GM21447 (cell line): Measurements from ENCODE around the gene NUP210L.
"Not testable (repeated sequence)": the region's sequence is repeated elsewhere in the genome, so short reads cannot be mapped to it uniquely, and the experiment has no call there.

ENCODE experiments used
- ATAC-seq: cut with Tn5 transposase; IDR thresholded peaks from one replicate; pipeline ENCODE4 v1.9.1; 2021; ENCODE audit not compliant: unreplicated experiment

The NUP210L gene

GRCh38 chr1:153995640-153996039 is 159.2 kb downstream of the NUP210L start:
- ATAC-seq, result no peak

GRCh38 chr1:153995202-153995601 is 159.7 kb downstream of the NUP210L start:
- no peak for ATAC-seq

GRCh38 chr1:153991806-153992205 is 163.1 kb downstream of the NUP210L start:
- ATAC-seq, result no peak

- ATAC-seq, result no peak
These were observed 163.7 kb downstream of the NUP210L start for GRCh38 chr1:153991151-153991630.

GRCh38 chr1:153990468-153991150 is 164.3 kb downstream of the NUP210L start, which contains the start of gene RPS27:
RPS27 (plus strand) TSS chr1:153990762; CDS start chr1:153990797, 35 bp downstream.
- ATAC-seq, result no peak

- no peak for ATAC-seq
These were observed 167.3 kb downstream of the NUP210L start for GRCh38 chr1:153987621-153988020.

- ATAC-seq, result no peak
These were observed 168.7 kb downstream of the NUP210L start, which contains the start of gene RAB13 for GRCh38 chr1:153985941-153986761. RAB13 (minus strand) TSS chr1:153986339; CDS start chr1:153986236, 103 bp downstream.

GRCh38 chr1:153985341-153985912 is 169.4 kb downstream of the NUP210L start:
- ATAC-seq, result no peak

- ATAC-seq, result no peak
These were observed 170.6 kb downstream of the NUP210L start for GRCh38 chr1:153984123-153984894.

- ATAC-seq, result not testable (repeated sequence)
These were observed 173.1 kb downstream of the NUP210L start for GRCh38 chr1:153981735-153982134.

- not testable (repeated sequence) for ATAC-seq
These were observed 175.8 kb downstream of the NUP210L start for GRCh38 chr1:153979091-153979490.

GRCh38 chr1:153978274-153978909 is 176.5 kb downstream of the NUP210L start:
- ATAC-seq, result no peak

GRCh38 chr1:153977250-153978240 is 177.3 kb downstream of the NUP210L start, which contains the start of gene JTB:
JTB (minus strand) TSS chr1:153977674; CDS start chr1:153977252, 422 bp downstream.
- peak; percentile 81 for ATAC-seq

- ATAC-seq, result no peak
These were observed 178.0 kb downstream of the NUP210L start for GRCh38 chr1:153976819-153977249.

- no peak for ATAC-seq
These were observed 181.3 kb downstream of the NUP210L start for GRCh38 chr1:153973525-153973924.

GRCh38 chr1:153973071-153973470 is 181.8 kb downstream of the NUP210L start:
- no peak for ATAC-seq

GRCh38 chr1:153970346-153970745 is 184.5 kb downstream of the NUP210L start:
- ATAC-seq, result no peak

GRCh38 chr1:153968972-153969371 is 185.9 kb downstream of the NUP210L start:
- ATAC-seq, result no peak

- ATAC-seq, result no peak
These were observed 186.5 kb downstream of the NUP210L start for GRCh38 chr1:153968408-153968807.
